SK-MEL-5 (cell line): Measurements from ENCODE around the gene MUC20. TPM values are rescaled to one million over a fixed set of nuclear protein-coding genes. Genes with fewer than 3 reads are reported as not detected.
"Not testable (repeated sequence)": the region's sequence is repeated elsewhere in the genome, so short reads cannot be mapped to it uniquely, and the experiment has no call there.

Experiments used
- DNase-seq: peaks from one replicate; pipeline ENCODE4 v3.0.0-alpha.2; 2016; ENCODE audit warnings: low read depth, low spot score
- in situ Hi-C: cut with HindIII; loops from 2 replicates; pipeline ENCODE4 v1.10.0; 2016; ENCODE audit warnings: low sequenced_read_pairs, high pct_unique_total_duplicates, low pct_unique_long_range_greater_than_20kb
- small RNA-seq, 2 experiments: library from RNA; depleted of rRNA; stranded (forward); fragments of <200 nt; gene quantifications; one replicate each; pipeline ENCODE3, GENCODE V24; 2014
- total RNA-seq: library from RNA; depleted of rRNA; stranded (reverse); fragments of >200 nt; shearing (Covaris generic); gene quantifications from 2 replicates; pipeline ENCODE4 v1.2.3, GENCODE V29; 2014; rRNA removed

MUC20 gene
- total RNA-seq, 1 experiment from 2014 or later = not detected

GRCh38 chr3:195771646-195772300 lies 51.0 kb downstream of the MUC20 start:
- DNase-seq = no peak
- in situ Hi-C loops = no loop called here

GRCh38 chr3:195773956-195774537 lies 53.3 kb downstream of the MUC20 start:
- no peak for DNase-seq
- in situ Hi-C loops = no loop called here

- DNase-seq = peak; percentile 72
- in situ Hi-C loops = no loop called here
Measured at GRCh38 chr3:195774917-195775316, 54.1 kb downstream of the MUC20 start.

- DNase-seq = no peak
- in situ Hi-C loops = no loop called here
Measured at GRCh38 chr3:195777975-195778374, 57.2 kb downstream of the MUC20 start.

GRCh38 chr3:195781236-195781635 lies 60.5 kb downstream of the MUC20 start:
- DNase-seq, in situ Hi-C loops: not testable (repeated sequence)

Small RNAs within 50 kb of the gene (small RNA-seq; reads per million reads assigned to genes)
- 0.02 to 0.05 reads per million in 2 experiments for gene MIR570

Other genes with a start within 250 kb of the MUC20 start
- gene PPP1R2, start 177.7 kb upstream of the MUC20 start, total RNA-seq = 51.6 and 99.2 TPM in 2 replicates
- gene APOD, start 137.0 kb upstream of the MUC20 start, total RNA-seq = 90.8 and 104 TPM in 2 replicates
- gene MUC4, start 91.0 kb downstream of the MUC20 start, total RNA-seq = not detected in 2 replicates
- gene TNK2, start 187.6 kb downstream of the MUC20 start, total RNA-seq = 7.9 and 9.0 TPM in 2 replicates